Measurements from ENCODE around the gene MAD1L1. TPM values are rescaled to one million over a fixed set of nuclear protein-coding genes. Genes with fewer than 3 reads are reported as not detected.

Gene MAD1L1
- total RNA-seq, 1 experiment from 2014 or later, result 46.7 TPM

DNA sequence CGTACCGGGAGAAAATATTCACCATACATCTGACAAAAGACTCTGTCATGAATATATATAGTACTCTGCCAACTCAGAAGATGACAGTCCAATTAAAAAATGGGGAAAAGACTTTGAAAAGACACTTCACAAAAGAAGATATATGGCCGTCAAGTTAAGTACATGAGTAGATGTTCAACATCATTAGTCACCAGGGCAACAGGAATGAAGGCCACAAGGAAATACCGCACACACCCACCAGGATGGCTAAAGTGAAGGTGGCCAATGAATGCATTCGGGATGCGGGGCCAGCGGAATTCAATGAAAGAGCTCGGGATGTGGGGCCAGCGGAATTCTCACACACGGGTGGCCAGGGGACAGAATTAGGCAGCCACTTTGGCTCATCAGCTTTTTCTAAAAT is 42.2 kb downstream of the MAD1L1 start:
- peak overlapping the region; percentile 45 for H3K27ac ChIP-seq (ENCODE audit: low read depth, low read length, poor library complexity, severe bottlenecking)
- POLR2A ChIA-PET (ENCODE audit: low non-redundant PET), result interaction anchor here (0.6 kb wide), 1 partner anchor 28 kb away, joined by 9 read pairs; no protein-coding TSS in a partner anchor
- no TSS peak for BruUV-seq (replicated peaks)

GRCh38 chr7:2186166-2186565 is 46.6 kb downstream of the MAD1L1 start:
- ChIA-PET POLR2A (ENCODE audit: low non-redundant PET) (no interaction called here), CTCF (no interaction called here)
- Histone ChIP-seq H3K36me3 (ENCODE audit: insufficient read depth, low read length, poor library complexity, severe bottlenecking) (peaks cover 9% of the 10 kb centered on the region), H3K4me1 (ENCODE audit: insufficient read depth, low read length, poor library complexity, severe bottlenecking) (peaks cover 15% of the 10 kb centered on the region), H3K4me3 (ENCODE audit: low read depth, low read length, poor library complexity, severe bottlenecking) (no peak overlapping the region), H3K9me3 (ENCODE audit: low read depth, low read length, poor library complexity, severe bottlenecking) (peaks cover 9% of the 10 kb centered on the region), H3K27ac (ENCODE audit: low read depth, low read length, poor library complexity, severe bottlenecking) (no peak overlapping the region), H3K27me3 (replicated peaks; ENCODE audit: insufficient read depth, low read depth, low read length, poor library complexity) (no peaks in the 10 kb centered on the region)
- intact Hi-C loops (cut with micrococcal nuclease; ENCODE audit: unreplicated experiment), result no loop called here
- TF ChIP-seq EZH2 (IDR thresholded peaks at IDR 0.05; ENCODE audit: borderline replicate concordance, low read depth, low read length, poor library complexity, severe bottlenecking) (no peak), CTCF (conservative IDR thresholded peaks at IDR 0.05; ENCODE audit: low read depth, low read length) (no peak)
- no peak for DNase-seq (ENCODE audit: low spot score)
- BruUV-seq (replicated peaks), result no TSS peak

More for the DNA sequence above, 42.2 kb downstream of the MAD1L1 start:
- intact Hi-C loops (cut with micrococcal nuclease; ENCODE audit: unreplicated experiment), result no loop called here
- DNase-seq (ENCODE audit: low spot score), result peak; percentile 79
- no peak for TF ChIP-seq CTCF (conservative IDR thresholded peaks at IDR 0.05; ENCODE audit: low read depth, low read length)
- TF ChIP-seq EZH2 (IDR thresholded peaks at IDR 0.05; ENCODE audit: borderline replicate concordance, low read depth, low read length, poor library complexity, severe bottlenecking), result no peak
- Histone ChIP-seq H3K27me3 (replicated peaks; ENCODE audit: insufficient read depth, low read depth, low read length, poor library complexity) (no peaks in the 10 kb centered on the region), H3K9me3 (ENCODE audit: low read depth, low read length, poor library complexity, severe bottlenecking) (peaks cover 16% of the 10 kb centered on the region), H3K36me3 (ENCODE audit: insufficient read depth, low read length, poor library complexity, severe bottlenecking) (peaks cover 14% of the 10 kb centered on the region), H3K4me1 (ENCODE audit: insufficient read depth, low read length, poor library complexity, severe bottlenecking) (peaks cover 34% of the 10 kb centered on the region), H3K4me3 (ENCODE audit: low read depth, low read length, poor library complexity, severe bottlenecking) (no peak overlapping the region)
- CTCF ChIA-PET, result no interaction called here

- Histone ChIP-seq H3K27me3 (replicated peaks; ENCODE audit: insufficient read depth, low read depth, low read length, poor library complexity) (no peaks in the 10 kb centered on the region), H3K36me3 (ENCODE audit: insufficient read depth, low read length, poor library complexity, severe bottlenecking) (peaks cover 9% of the 10 kb centered on the region), H3K4me1 (ENCODE audit: insufficient read depth, low read length, poor library complexity, severe bottlenecking) (peaks cover 11% of the 10 kb centered on the region), H3K9me3 (ENCODE audit: low read depth, low read length, poor library complexity, severe bottlenecking) (peaks cover 9% of the 10 kb centered on the region), H3K27ac (ENCODE audit: low read depth, low read length, poor library complexity, severe bottlenecking) (no peak overlapping the region), H3K4me3 (ENCODE audit: low read depth, low read length, poor library complexity, severe bottlenecking) (no peak overlapping the region)
- no peak for DNase-seq (ENCODE audit: low spot score)
- no TSS peak for BruUV-seq (replicated peaks)
- ChIA-PET POLR2A (ENCODE audit: low non-redundant PET) (no interaction called here), CTCF (no interaction called here)
- TF ChIP-seq CTCF (conservative IDR thresholded peaks at IDR 0.05; ENCODE audit: low read depth, low read length), result no peak
- TF ChIP-seq EZH2 (IDR thresholded peaks at IDR 0.05; ENCODE audit: borderline replicate concordance, low read depth, low read length, poor library complexity, severe bottlenecking), result no peak
- intact Hi-C loops (cut with micrococcal nuclease; ENCODE audit: unreplicated experiment), result no loop called here
Measured at GRCh38 chr7:2185715-2186114, 47.0 kb downstream of the MAD1L1 start.
